OCI-LY1 (cell line): ENCODE results near the gene BTBD2.

Source experiments
- H2AFZ ChIP-seq: fragments of 200-600 bp; sonication (generic), shearing (Covaris generic); 2 replicates; pipeline ENCODE4 v1.6.0; 2014; ENCODE audit warnings: antibody characterized with exemption, mild to moderate bottlenecking, low read length
- H3F3A ChIP-seq: fragments of 200-600 bp; sonication (generic), shearing (Covaris generic); 2 replicates; pipeline ENCODE4 v1.6.0; 2014; ENCODE audit warnings: mild to moderate bottlenecking, antibody characterized with exemption, low read length, moderate library complexity; ENCODE audit not compliant: insufficient read depth
- H3K27ac ChIP-seq: fragments of 200-600 bp; sonication (generic); 2 replicates; pipeline ENCODE4 v1.5.1; 2014; ENCODE audit warnings: low read length, mixed run types, mild to moderate bottlenecking, low read depth; ENCODE audit not compliant: poor library complexity, severe bottlenecking
- H3K27me3 ChIP-seq: fragments of 200-600 bp; sonication (generic); 2 replicates; pipeline ENCODE4 v1.6.0; 2014; ENCODE audit warnings: antibody characterized with exemption, mild to moderate bottlenecking, low read length, moderate library complexity; ENCODE audit not compliant: insufficient read depth
- H3K36me3 ChIP-seq: fragments of 200-600 bp; sonication (generic); 2 replicates; pipeline ENCODE4 v1.6.1; 2014; ENCODE audit warnings: mild to moderate bottlenecking, antibody characterized with exemption, low read length, moderate library complexity, mixed read lengths; ENCODE audit not compliant: insufficient read depth
- H3K4me1 ChIP-seq: fragments of 200-600 bp; sonication (generic); 2 replicates; pipeline ENCODE4 v1.5.1; 2014; ENCODE audit warnings: mild to moderate bottlenecking, low read length, moderate library complexity; ENCODE audit not compliant: insufficient read depth, severe bottlenecking
- H3K4me2 ChIP-seq: fragments of 200-600 bp; sonication (generic), shearing (Covaris generic); 2 replicates; pipeline ENCODE4 v1.6.1; 2014; ENCODE audit warnings: low read length
- H3K4me3 ChIP-seq: fragments of 200-600 bp; sonication (generic); 2 replicates; pipeline ENCODE4 v1.5.1; 2014; ENCODE audit warnings: low read length, low read depth, mild to moderate bottlenecking, mixed read lengths; ENCODE audit not compliant: poor library complexity, severe bottlenecking
- H3K79me2 ChIP-seq: fragments of 200-600 bp; shearing (Covaris generic); 2 replicates; pipeline ENCODE4 v1.6.1; 2016; ENCODE audit warnings: mixed run types, low read length, mixed read lengths; ENCODE audit not compliant: insufficient read depth
- H3K9ac ChIP-seq: fragments of 200-600 bp; sonication (generic), shearing (Covaris generic); 2 replicates; pipeline ENCODE4 v1.6.1; 2014; ENCODE audit warnings: mild to moderate bottlenecking, low read length, mixed read lengths
- H3K9me2 ChIP-seq: fragments of 200-600 bp; sonication (generic), shearing (Covaris generic); 2 replicates; pipeline ENCODE4 v1.6.1; 2014; ENCODE audit warnings: low read depth, mild to moderate bottlenecking, low read length, mixed read lengths
- H3K9me3 ChIP-seq: fragments of 200-600 bp; shearing (Covaris generic); 2 replicates; pipeline ENCODE4 v1.6.1; 2014; ENCODE audit warnings: low read length, mixed read lengths
- H4K20me1 ChIP-seq: fragments of 200-600 bp; sonication (generic), shearing (Covaris generic); 2 replicates; pipeline ENCODE4 v1.6.0; 2016; ENCODE audit warnings: mild to moderate bottlenecking, low read length; ENCODE audit not compliant: insufficient read depth
- CTCF ChIP-seq: fragments of 200-600 bp; sonication (generic), shearing (Covaris generic); IDR thresholded peaks from 2 replicates; pipeline ENCODE4 v1.5.1; 2017; ENCODE audit warnings: mild to moderate bottlenecking, antibody characterized with exemption, low read length, moderate library complexity, mixed read lengths
- EZH2 ChIP-seq: fragments of 200-600 bp; sonication (generic), shearing (Covaris generic); IDR thresholded peaks from 2 replicates; pipeline ENCODE4 v1.8.0; 2017; ENCODE audit warnings: borderline replicate concordance, mixed run types, mild to moderate bottlenecking, antibody characterized with exemption, low read length, moderate library complexity, mixed read lengths

BTBD2 gene

DNA sequence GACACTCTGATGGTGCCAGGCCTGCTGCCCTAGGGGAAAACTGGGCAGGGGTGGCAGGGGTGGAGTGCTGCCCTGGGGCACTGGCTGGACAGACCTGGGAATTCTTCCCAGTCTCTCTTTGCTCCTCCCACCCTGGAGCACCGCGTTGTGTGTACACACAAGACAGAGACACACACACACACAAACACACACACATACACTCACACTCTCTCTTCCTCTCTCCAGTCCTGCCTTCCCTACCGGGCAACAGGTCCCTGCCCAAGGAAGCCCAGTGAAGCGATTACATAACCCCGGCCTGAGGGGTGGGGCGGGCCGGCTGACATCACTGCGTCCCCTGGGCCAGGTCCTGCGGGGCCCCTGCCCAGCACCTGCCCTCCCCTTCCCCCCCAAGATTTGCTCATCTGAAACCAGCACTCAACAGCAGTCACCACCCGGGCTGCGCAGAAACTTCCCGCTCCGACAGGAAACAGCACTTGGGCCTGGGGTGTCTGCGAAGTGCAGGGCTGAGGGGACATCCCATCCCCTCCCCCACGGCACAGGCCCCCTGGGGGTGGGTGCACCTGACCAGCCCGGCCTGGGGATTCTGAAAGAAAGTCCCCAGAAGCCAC, 34.3 kb upstream of the BTBD2 start:
- H4K20me1 ChIP-seq: no peaks in the 10 kb centered on the region
- H3K4me1 ChIP-seq: peaks cover 60% of the 10 kb centered on the region
- peak overlapping the region; percentile 39 for H3K27ac ChIP-seq
- H3K9me3 ChIP-seq: no peaks in the 10 kb centered on the region
- H3K4me2 ChIP-seq: peak overlapping the region; percentile 91
- no peaks in the 10 kb centered on the region for H3K9me2 ChIP-seq
- peak overlapping the region; percentile 77 for H3K4me3 ChIP-seq
- no peaks in the 10 kb centered on the region for H3K79me2 ChIP-seq
- no peak overlapping the region for H2AFZ ChIP-seq
- H3K36me3 ChIP-seq: peaks cover 11% of the 10 kb centered on the region; the same call in 1 of the 2 replicates
- no peaks in the 10 kb centered on the region for H3K27me3 ChIP-seq
- H3F3A ChIP-seq: no peaks in the 10 kb centered on the region
- H3K9ac ChIP-seq: peak overlapping the region; percentile 60
- TF ChIP-seq CTCF (no peak), EZH2 (no peak)

DNA sequence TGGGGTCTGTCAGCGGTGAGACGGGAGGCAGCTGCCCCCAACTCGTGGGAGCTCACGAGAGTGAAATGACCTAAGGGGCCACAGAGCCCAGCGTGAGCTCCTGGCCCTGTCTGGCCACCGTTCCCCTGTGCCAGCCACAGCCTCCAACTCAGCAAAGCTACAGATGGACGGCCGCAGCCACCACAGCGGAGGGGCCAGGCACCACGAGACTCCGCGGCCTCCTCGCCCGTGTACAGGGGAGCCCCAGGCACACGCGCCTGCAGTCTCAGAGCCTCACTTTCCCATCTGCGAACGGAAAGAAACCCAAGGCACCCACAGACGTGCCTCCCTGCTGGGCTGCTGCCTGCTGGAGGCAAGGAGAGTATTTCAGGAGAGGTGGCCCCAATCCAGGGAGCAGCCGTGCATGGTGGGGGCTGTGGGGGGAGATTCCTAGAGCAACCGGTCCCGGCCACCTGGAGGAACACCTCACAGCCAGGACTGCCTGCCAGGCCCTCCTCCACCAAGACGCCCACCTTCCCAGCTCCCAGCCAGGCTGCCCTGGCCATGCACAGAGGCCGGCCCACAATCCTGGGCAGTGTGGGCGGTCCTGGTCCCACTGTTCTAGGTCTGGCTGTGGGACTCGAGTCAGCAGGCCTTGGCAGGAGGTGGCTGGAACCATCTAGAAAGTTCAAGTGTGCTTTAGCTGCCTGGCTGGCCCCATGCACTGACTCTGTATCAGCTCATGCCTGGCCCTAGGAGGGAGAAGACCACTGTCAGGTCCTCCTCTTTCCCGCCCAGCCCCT, 33.6 kb upstream of the BTBD2 start:
- Histone ChIP-seq H2AFZ (no peak overlapping the region), H3K9ac (peak overlapping the region; percentile 60), H3F3A (no peaks in the 10 kb centered on the region), H3K27me3 (no peaks in the 10 kb centered on the region), H3K9me3 (no peaks in the 10 kb centered on the region), H3K9me2 (no peaks in the 10 kb centered on the region), H4K20me1 (no peaks in the 10 kb centered on the region), H3K4me3 (peak overlapping the region; percentile 77), H3K79me2 (no peaks in the 10 kb centered on the region), H3K4me1 (peaks cover 59% of the 10 kb centered on the region), H3K4me2 (peak overlapping the region; percentile 91), H3K27ac (peak overlapping the region; percentile 39), H3K36me3 (peaks cover 11% of the 10 kb centered on the region; the same call in 1 of the 2 replicates)
- TF ChIP-seq EZH2: no peak
- no peak for TF ChIP-seq CTCF

DNA sequence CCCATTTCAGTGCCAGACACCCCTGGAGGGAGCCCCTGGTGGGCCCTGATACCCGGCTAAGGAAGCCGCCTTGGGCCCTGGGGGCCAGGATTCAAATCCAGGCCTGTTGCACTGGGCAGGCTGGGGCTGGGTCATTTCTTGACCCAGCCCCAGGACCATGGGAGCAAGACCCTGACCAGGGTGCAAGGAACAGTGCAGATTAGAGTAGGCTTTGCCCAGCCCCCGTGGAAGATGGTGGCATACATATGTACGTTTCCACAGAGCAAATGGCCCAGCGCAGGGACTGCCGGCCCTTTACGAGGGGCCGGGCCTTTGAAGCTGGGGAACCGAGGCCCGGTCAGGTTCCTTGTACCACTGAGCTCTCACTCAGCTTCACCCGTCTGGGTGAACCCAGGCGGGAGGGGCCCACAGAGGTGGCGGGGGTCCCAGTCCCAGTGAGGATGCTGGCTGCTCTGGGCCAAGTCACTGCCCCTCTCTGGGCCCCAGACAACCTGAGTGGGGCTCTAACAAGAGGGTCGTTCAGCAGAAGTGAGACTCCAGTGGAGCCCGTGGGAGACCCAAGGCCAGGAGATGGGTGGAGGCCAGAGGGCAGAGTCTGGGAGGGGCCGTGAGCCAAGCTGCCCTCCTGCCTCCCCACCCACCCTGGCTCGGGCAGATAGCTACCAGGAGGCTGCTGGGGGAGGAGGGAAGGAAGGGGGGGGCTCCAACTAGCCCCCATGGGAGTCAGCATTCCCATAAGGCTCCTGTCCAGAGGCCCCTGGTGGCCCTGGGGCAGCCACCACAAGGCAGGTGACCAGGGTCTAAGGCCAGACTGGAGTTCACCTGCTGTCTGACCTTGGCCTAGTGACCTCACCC, 32.8 kb upstream of the BTBD2 start:
- peak overlapping the region; percentile 12 for H3K27ac ChIP-seq
- peaks cover 11% of the 10 kb centered on the region; the same call in 1 of the 2 replicates for H3K36me3 ChIP-seq
- peaks cover 66% of the 10 kb centered on the region for H3K4me1 ChIP-seq
- no peaks in the 10 kb centered on the region for H3K9me3 ChIP-seq
- H3F3A ChIP-seq: no peaks in the 10 kb centered on the region
- H4K20me1 ChIP-seq: no peaks in the 10 kb centered on the region
- H3K4me2 ChIP-seq: peak overlapping the region; percentile 91
- no peaks in the 10 kb centered on the region for H3K9me2 ChIP-seq
- H3K79me2 ChIP-seq: no peaks in the 10 kb centered on the region
- H3K9ac ChIP-seq: peak overlapping the region; percentile 60; the same call in 1 of the 2 replicates
- no peak for TF ChIP-seq EZH2
- no peak for TF ChIP-seq CTCF
- H3K27me3 ChIP-seq: no peaks in the 10 kb centered on the region
- no peak overlapping the region for H2AFZ ChIP-seq
- H3K4me3 ChIP-seq: peak overlapping the region; percentile 77
